GM12872 (cell line): ENCODE measurements around the gene CUEDC2.

Experiments used
- TF ChIP-seq, protein P1 (sequence below): IDR thresholded peaks from 3 replicates; pipeline ENCODE4 v1.5.1; 2011; ENCODE audit warnings: low read depth, mild to moderate bottlenecking, low read length, moderate library complexity; ENCODE audit not compliant: insufficient read depth

CUEDC2 gene

DNA sequence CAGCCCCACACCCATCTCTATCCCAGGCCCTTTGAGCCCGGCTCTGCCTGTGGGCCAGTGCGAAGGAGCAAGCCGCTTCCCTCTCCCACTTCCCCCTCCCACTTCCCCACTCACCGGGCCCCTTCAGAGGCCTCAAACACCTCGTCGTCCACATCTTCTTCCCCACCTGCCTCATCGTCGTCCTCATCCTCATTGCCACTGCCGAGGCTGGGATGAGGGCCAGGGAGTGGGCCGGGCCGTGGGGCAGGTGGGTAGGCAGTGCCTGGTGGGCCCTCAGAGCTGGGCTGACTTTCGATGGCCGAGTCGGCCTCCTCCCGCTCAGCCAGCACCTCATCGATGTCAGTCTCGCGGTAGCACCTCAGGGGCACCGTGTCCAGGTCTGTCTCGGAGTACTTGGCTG, 17.6 kb downstream of the CUEDC2 start:
- TF ChIP-seq, protein P1, sequence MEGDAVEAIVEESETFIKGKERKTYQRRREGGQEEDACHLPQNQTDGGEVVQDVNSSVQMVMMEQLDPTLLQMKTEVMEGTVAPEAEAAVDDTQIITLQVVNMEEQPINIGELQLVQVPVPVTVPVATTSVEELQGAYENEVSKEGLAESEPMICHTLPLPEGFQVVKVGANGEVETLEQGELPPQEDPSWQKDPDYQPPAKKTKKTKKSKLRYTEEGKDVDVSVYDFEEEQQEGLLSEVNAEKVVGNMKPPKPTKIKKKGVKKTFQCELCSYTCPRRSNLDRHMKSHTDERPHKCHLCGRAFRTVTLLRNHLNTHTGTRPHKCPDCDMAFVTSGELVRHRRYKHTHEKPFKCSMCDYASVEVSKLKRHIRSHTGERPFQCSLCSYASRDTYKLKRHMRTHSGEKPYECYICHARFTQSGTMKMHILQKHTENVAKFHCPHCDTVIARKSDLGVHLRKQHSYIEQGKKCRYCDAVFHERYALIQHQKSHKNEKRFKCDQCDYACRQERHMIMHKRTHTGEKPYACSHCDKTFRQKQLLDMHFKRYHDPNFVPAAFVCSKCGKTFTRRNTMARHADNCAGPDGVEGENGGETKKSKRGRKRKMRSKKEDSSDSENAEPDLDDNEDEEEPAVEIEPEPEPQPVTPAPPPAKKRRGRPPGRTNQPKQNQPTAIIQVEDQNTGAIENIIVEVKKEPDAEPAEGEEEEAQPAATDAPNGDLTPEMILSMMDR: no peak

DNA sequence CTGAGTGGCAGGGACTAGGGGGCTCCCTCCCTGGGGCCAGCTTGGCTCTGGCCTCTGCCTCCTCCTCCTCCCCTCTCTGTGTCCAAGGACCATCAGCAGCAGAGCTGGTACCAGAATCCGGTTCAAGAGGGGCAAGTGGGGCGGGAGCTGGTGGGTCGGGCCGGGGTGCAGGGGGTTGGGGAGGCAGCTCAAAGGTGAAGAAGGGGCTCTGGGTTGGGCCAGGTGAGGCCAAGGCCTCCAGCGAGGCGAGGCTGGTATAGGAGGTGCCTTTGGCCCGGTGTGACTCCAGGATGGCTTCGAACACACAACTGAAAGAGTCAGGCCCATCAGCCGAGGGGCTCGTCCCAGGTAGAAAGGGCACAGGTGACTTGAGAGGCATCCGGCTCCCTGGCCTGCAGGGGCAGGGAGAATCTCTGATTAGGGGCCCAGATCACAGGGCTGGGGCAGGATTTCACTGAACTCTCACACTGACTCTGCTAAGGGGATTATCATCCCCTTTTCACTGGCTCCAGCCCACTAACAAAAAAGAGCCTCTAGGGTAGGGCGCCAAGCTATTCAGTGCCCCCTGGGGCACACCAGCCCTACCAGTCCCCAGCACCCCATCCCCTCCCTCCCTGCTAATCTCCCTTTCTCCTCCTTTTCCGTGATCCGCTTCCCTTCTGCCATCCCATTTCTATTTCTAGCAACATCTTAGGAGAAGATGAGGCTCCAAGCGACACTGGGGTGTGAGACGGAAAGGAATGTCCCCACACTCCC, 18.4 kb downstream of the CUEDC2 start:
- TF ChIP-seq, protein P1: no peak

DNA sequence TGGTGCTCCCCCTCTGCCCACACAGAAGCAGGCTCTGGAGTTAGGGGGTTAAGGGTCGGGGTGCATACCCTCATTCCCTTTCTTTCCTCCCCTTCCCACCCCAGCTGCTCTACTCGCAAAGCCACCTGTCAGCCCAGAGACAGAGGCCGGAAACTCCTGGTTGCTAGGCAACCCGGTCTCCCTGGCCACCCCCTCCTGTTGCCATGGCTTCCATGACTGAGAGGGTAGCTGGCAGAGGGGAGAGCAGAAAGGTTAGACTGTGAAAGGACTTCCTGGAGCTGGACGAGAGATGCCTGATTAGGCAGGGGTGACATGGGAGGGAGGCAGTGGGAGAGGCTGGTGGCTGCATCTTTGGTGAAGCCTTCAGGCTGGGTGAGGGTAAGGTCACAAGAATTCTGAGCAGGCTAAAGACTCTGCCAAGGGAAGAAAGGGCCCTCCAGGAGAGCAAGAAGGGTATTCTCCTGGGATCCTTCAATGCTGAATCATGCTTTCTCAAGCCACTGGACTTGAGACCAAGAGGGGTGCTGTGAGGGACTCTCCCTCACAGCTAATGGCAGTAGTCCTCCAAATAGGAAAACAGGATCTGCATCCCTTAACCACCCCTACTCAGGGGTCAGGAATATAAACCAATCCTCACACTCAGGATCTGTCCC, 19.2 kb downstream of the CUEDC2 start:
- TF ChIP-seq, protein P1: no peak

DNA sequence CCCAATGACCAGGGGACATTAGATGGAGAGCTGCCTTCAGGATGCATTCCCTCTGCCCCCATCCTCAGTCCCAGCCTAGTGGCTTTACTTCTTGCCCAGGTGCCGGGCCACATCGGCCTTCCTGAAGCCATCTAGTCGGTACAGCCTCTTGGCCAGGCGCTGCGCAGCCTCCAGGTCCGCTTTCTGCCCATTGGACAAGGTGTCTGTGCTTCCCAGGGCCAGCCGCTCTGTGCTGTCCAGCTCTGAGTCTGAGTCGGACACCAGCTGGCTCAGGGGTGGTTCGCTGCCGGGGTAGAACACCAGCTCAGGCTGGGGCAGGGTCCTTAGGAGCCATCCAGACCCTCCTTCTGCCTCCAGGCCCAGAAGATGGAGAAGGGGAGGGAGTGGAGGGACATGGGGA, 20.1 kb downstream of the CUEDC2 start:
- TF ChIP-seq, protein P1: no peak

DNA sequence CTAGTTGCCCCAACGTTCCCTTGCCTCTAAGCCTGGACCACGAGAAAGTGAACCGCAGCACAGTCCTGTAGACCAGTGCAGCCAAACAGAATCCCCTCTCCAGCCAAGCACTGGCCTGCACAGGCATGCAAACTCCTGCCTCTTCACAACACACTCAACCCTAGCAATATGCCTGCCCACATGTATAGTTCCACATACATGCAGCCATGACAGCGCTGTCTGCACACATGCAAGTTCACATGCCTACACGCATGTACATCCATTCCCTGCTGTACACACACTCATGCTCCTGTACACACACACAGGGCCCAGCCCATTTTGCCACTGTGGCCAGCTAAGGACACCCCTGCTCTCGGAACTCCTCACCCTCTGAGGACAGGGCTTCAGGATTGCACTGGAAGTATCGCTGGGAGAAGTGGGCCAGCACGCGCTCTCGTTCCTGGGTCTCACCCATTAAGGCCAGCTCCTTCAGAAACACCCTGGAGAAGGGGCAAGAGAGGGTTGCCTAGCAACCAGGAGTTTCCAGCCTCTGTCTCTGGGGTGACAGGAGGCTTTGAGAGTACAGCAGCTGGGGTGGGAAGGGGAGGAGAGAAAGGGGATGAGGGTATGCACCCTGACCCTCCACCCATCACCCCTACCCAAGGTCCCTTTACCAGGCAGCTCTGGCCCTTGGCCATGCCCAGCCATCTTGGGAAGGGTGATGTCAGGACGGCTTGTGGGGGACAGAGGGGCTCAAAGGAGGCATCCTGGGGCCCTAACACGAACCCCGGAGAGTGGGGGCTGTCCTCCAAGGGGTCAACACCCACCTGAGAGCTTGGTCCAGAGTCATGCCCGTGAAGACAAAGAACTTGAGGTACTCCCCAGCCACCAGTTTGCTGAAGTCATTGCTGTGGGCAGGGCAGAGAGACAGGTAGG, 20.8 kb downstream of the CUEDC2 start:
- TF ChIP-seq, protein P1: no peak

DNA sequence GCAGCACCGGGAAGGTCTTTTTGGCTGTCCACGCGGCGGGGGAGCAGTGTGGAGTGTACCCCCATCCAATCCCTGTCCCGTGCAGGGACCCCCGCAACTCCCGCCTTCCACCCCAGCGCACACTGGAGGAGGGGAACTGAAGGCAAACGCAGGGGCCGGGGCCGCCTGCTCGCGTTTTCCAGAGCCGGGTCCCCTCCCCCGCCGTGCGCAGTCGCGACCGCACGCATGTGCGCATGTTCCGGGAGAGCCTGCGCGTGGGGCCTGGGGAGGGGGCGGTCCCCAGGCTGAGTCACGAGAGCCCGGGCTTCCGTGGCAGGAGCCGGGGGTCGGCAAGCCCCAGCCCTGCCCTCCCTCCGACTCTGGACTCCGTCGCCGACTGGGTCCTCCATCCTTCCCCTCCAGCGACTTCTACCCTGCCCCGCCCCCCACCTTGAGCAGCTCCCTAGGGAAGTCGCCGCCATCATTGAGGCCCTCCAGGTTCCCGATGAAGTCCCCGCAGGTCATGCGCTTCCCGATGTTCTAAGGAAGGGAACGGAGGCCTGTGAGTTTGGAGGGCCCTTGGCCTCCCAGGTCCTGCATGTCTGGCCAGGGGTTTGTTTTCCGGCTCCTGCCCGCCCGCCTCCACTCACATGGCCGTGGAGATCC, 21.8 kb downstream of the CUEDC2 start:
- TF ChIP-seq, protein P1: no peak
